IgD-negative memory B cell (primary cell): Measurements from ENCODE around the gene GRSF1. TPM values are rescaled to one million over a fixed set of nuclear protein-coding genes. Genes with fewer than 3 reads are reported as not detected.

Source experiments
- polyA plus RNA-seq: library from polyadenylated mRNA; unstranded; fragments of 300-500 nt; fragmentation: Illumina TruSeq; gene quantifications from one replicate; pipeline ENCODE4 v1.2.3, GENCODE V29; 2021

GRSF1 gene
- polyA plus RNA-seq, 1 donor from 2014 or later = 61.5 TPM

Other genes with a start within 250 kb of the GRSF1 start
- gene AMBN, start 247.6 kb downstream of the GRSF1 start, polyA plus RNA-seq = not detected
- 1.7 TPM for gene ENAM, start 211.1 kb downstream of the GRSF1 start, polyA plus RNA-seq
- gene JCHAIN, start 173.4 kb downstream of the GRSF1 start, polyA plus RNA-seq = 1,651 TPM
- gene UTP3, start 151.4 kb downstream of the GRSF1 start, polyA plus RNA-seq = 15.9 TPM
- gene RUFY3, start 117.9 kb downstream of the GRSF1 start, polyA plus RNA-seq = 16.8 TPM
- gene MOB1B, start 62.5 kb upstream of the GRSF1 start, polyA plus RNA-seq = 0.88 TPM
- gene DCK, start 153.8 kb upstream of the GRSF1 start, polyA plus RNA-seq = 112 TPM